Measurements from ENCODE around the gene INHBC. TPM values are rescaled to one million over a fixed set of nuclear protein-coding genes. Genes with fewer than 3 reads are reported as not detected.

Gene INHBC
- total and polyA plus RNA-seq, 2 donors (not counting 1 experiment from before 2014, with no cell fraction given), result 0.17 to 0.31 TPM

- no CpG with 5 or more reads among the region's 3 CpGs for WGBS (ENCODE audit: insufficient coverage)
- peaks cover 56% of the 10 kb centered on the region for H3K79me2 ChIP-seq (ENCODE audit: control insufficient read depth, insufficient read depth, low read length)
- TF ChIP-seq EZH2 (IDR thresholded peaks at IDR 0.05; ENCODE audit: borderline replicate concordance, insufficient read depth, low read depth, low read length, poor library complexity, severe bottlenecking), result no peak
- TF ChIP-seq CTCF (IDR thresholded peaks at IDR 0.05), result no peak
- no peaks in the 10 kb centered on the region for H3K9me3 ChIP-seq (ENCODE audit: control extremely low read depth in 1 of 3, control insufficient read depth in 2 of 3, insufficient read depth in 1 of 3, low read length in 2 of 3)
- Mint-ChIP-seq H3K4me3 (no peak overlapping the region), H3K4me1 (peaks cover 54% of the 10 kb centered on the region), H3K9me3 (ENCODE audit: insufficient read depth) (no peaks in the 10 kb centered on the region), H3K27ac (peak overlapping the region; percentile 62), H3K27me3 (no peaks in the 10 kb centered on the region)
- H2AFZ ChIP-seq (ENCODE audit: insufficient read depth, low read depth, low read length, poor library complexity, severe bottlenecking), result no peak overlapping the region
- peaks cover 2 to 60% of the 10 kb centered on the region in 2 experiments for H3K36me3 ChIP-seq (replicated peaks in 1 of 2; ENCODE audit: control extremely low read depth in 1 of 2, control insufficient read depth in 1 of 2, extremely low read depth in 1 of 2, insufficient read depth in 2 of 2, low read length in 1 of 2)
- no peak overlapping the region for H3K4me2 ChIP-seq (replicated peaks; ENCODE audit: low read depth, low read length, poor library complexity, severe bottlenecking)
- ChIA-PET CTCF (interaction anchor here (1.1 to 10.4 kb wide), 3 partner anchors 12 to 17 kb away, joined by 4 to 166 read pairs (median 10); partner anchors contain the start of genes GLI1 and MARS1), POLR2A (no interaction called here)
- ATAC-seq (ENCODE audit: low read depth), result no peak
- intact Hi-C loops (cut with micrococcal nuclease), result no loop called here
- no peak overlapping the region for H3K27ac ChIP-seq (ENCODE audit: low read length in 2 of 2)
- no peak overlapping the region for H3K9ac ChIP-seq (ENCODE audit: low read length)
- peaks cover 23% of the 10 kb centered on the region for H4K20me1 ChIP-seq (ENCODE audit: control insufficient read depth, insufficient read depth, low read length, poor library complexity, severe bottlenecking)
- no peaks in the 10 kb centered on the region for H3K27me3 ChIP-seq (replicated peaks in 1 of 4; ENCODE audit: control extremely low read depth in 1 of 4, control insufficient read depth in 3 of 4, insufficient read depth in 4 of 4, low read length in 3 of 4)
- H3K4me3 ChIP-seq (ENCODE audit: control extremely low read depth in 1 of 5, extremely low read depth in 1 of 5, insufficient read depth in 1 of 5, low read depth in 2 of 5, low read length in 4 of 5), result no peak overlapping the region
- H3K4me1 ChIP-seq (ENCODE audit: control insufficient read depth in 2 of 2, insufficient read depth in 2 of 2, low read length in 2 of 2), result peaks cover 33 to 55% of the 10 kb centered on the region in 2 donors
- no peak for DNase-seq
These were observed 38.8 kb downstream of the INHBC start for GRCh38 chr12:57473392-57473791.

- H3K4me3 ChIP-seq (ENCODE audit: control extremely low read depth in 1 of 5, extremely low read depth in 1 of 5, insufficient read depth in 1 of 5, low read depth in 2 of 5, low read length in 4 of 5), result no peak overlapping the region
- Mint-ChIP-seq H3K9me3 (ENCODE audit: insufficient read depth) (no peaks in the 10 kb centered on the region), H3K27ac (peak overlapping the region; percentile 70), H3K4me3 (peak overlapping the region; percentile 23), H3K4me1 (peaks cover 59% of the 10 kb centered on the region), H3K27me3 (no peaks in the 10 kb centered on the region)
- TF ChIP-seq EZH2 (IDR thresholded peaks at IDR 0.05; ENCODE audit: borderline replicate concordance, insufficient read depth, low read depth, low read length, poor library complexity, severe bottlenecking) (no peak), CTCF (IDR thresholded peaks at IDR 0.05) (no peak)
- no peak overlapping the region for H2AFZ ChIP-seq (ENCODE audit: insufficient read depth, low read depth, low read length, poor library complexity, severe bottlenecking)
- H3K27ac ChIP-seq (ENCODE audit: low read length in 2 of 2), result peak overlapping the region in 1 of 2 donors; percentile 20
- POLR2A ChIA-PET, result no interaction called here
- H3K79me2 ChIP-seq (ENCODE audit: control insufficient read depth, insufficient read depth, low read length), result peaks cover 61% of the 10 kb centered on the region
- intact Hi-C loops (cut with micrococcal nuclease), result no loop called here
- CTCF ChIA-PET, result interaction anchor here (1.1 to 10.4 kb wide), 3 partner anchors 13 to 18 kb away, joined by 4 to 166 read pairs (median 10); partner anchors contain the start of genes GLI1 and MARS1
- no CpG with 5 or more reads among the region's 5 CpGs for WGBS (ENCODE audit: insufficient coverage)
- peaks cover 38 to 60% of the 10 kb centered on the region in 2 donors for H3K4me1 ChIP-seq (ENCODE audit: control insufficient read depth in 2 of 2, insufficient read depth in 2 of 2, low read length in 2 of 2)
- H3K4me2 ChIP-seq (replicated peaks; ENCODE audit: low read depth, low read length, poor library complexity, severe bottlenecking), result no peak overlapping the region
- no peaks in the 10 kb centered on the region for H3K9me3 ChIP-seq (ENCODE audit: control extremely low read depth in 1 of 3, control insufficient read depth in 2 of 3, insufficient read depth in 1 of 3, low read length in 2 of 3)
- H4K20me1 ChIP-seq (ENCODE audit: control insufficient read depth, insufficient read depth, low read length, poor library complexity, severe bottlenecking), result peaks cover 23% of the 10 kb centered on the region
- no peak for ATAC-seq (ENCODE audit: low read depth)
- H3K36me3 ChIP-seq (replicated peaks in 1 of 2; ENCODE audit: control extremely low read depth in 1 of 2, control insufficient read depth in 1 of 2, extremely low read depth in 1 of 2, insufficient read depth in 2 of 2, low read length in 1 of 2), result peaks cover 2 to 59% of the 10 kb centered on the region in 2 experiments
- no peak for DNase-seq
- H3K27me3 ChIP-seq (replicated peaks in 1 of 4; ENCODE audit: control extremely low read depth in 1 of 4, control insufficient read depth in 3 of 4, insufficient read depth in 4 of 4, low read length in 3 of 4), result no peaks in the 10 kb centered on the region
- H3K9ac ChIP-seq (ENCODE audit: low read length), result no peak overlapping the region
These were observed 39.3 kb downstream of the INHBC start for GRCh38 chr12:57473886-57474285.

Data from B cell (primary cell).